ENCODE data around the gene LGI1. TPM values are rescaled to one million over a fixed set of nuclear protein-coding genes. Genes with fewer than 3 reads are reported as not detected.

LGI1 gene
- total RNA-seq, 1 experiment from 2014 or later, result 1.2 TPM

DNA sequence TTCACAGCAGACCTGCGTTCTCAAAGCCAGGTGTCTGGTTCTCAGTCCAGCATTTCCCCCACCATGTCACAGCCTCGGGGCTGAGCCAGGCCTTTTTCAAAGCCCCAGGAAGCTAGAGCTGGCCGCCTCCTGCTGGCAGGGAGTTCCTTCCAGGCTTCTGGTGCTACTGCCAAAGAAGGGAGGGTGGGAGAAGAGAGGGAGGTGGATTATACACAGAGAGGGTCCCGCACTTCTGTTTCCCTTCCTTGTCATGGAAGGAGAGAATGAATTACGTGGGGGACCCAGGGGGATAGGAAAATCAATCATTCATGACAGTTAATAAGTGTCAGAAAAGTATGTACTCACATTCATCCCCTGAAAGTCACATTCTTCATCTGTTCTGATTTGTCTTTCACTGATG is 600 bp upstream of the LGI1 start:
- Histone ChIP-seq H3K79me1 (ENCODE audit: insufficient read depth, low read depth, low read length, poor library complexity, severe bottlenecking) (no peaks in the 10 kb centered on the region), H3K4ac (ENCODE audit: low read depth, low read length) (no peak overlapping the region), H2BK5ac (ENCODE audit: insufficient read length, low read length) (no peak overlapping the region), H3K18ac (ENCODE audit: insufficient read length, low read depth, low read length) (no peak overlapping the region), H3K27ac (ENCODE audit: insufficient read length, low read depth, low read length) (no peak overlapping the region), H4K8ac (replicated peaks; ENCODE audit: insufficient read length, low read depth, low read length) (no peak overlapping the region), H2AFZ (ENCODE audit: low read length) (no peak overlapping the region), H3K4me2 (ENCODE audit: insufficient read depth, insufficient read length, low read length) (no peak overlapping the region), H2AK5ac (ENCODE audit: insufficient read length, low read length) (no peak overlapping the region), H4K91ac (ENCODE audit: insufficient read length, low read depth, low read length) (no peak overlapping the region), H3K4me1 (ENCODE audit: insufficient read depth, low read length) (peaks cover 13% of the 10 kb centered on the region; the same call in 1 of the 2 replicates), H2BK20ac (ENCODE audit: low read depth, low read length, poor library complexity, severe bottlenecking) (no peak overlapping the region), H2BK12ac (ENCODE audit: insufficient read length, low read depth, low read length) (no peak overlapping the region), H3K56ac (ENCODE audit: insufficient read length, low read depth, low read length) (no peak overlapping the region), H3K9me3 (ENCODE audit: control insufficient read depth, low read depth, low read length) (no peaks in the 10 kb centered on the region), H4K20me1 (ENCODE audit: control insufficient read depth, insufficient read depth, insufficient read length) (no peaks in the 10 kb centered on the region), H3K79me2 (ENCODE audit: insufficient read depth, low read length) (no peaks in the 10 kb centered on the region), H2BK120ac (ENCODE audit: low read depth, low read length, poor library complexity, severe bottlenecking) (no peak overlapping the region), H3K27me3 (ENCODE audit: insufficient read depth, low read length) (no peaks in the 10 kb centered on the region), H3K23me2 (ENCODE audit: insufficient read length, low read depth, low read length, poor library complexity, severe bottlenecking) (no peaks in the 10 kb centered on the region), H3K23ac (ENCODE audit: insufficient read length, low read depth, low read length) (no peak overlapping the region), H3K9ac (ENCODE audit: extremely low read depth, insufficient read length, low read length) (no peak overlapping the region), H3K14ac (ENCODE audit: insufficient read depth, low read length) (no peak overlapping the region), H3T11ph (ENCODE audit: low read length) (no peak overlapping the region), H2BK15ac (ENCODE audit: low read depth, low read length) (no peak overlapping the region), H4K5ac (ENCODE audit: insufficient read length, low read depth, low read length) (no peak overlapping the region)
- Mint-ChIP-seq H3K27ac (peak overlapping the region in 1 of 3 experiments; percentile 32; a peak in 1 of 7 replicates), H3K9me3 (no peaks in the 10 kb centered on the region; a peak in 2 of 5 replicates), H3K4me1 (peaks cover 80 to 83% of the 10 kb centered on the region in 2 experiments), H3K27me3 (ENCODE audit: low read depth) (peaks cover 55% of the 10 kb centered on the region), H3K36me3 (ENCODE audit: insufficient read depth in 1 of 3, low read depth in 3 of 3) (no peaks in the 10 kb centered on the region), H3K4me3 (no peak overlapping the region)
- peak; percentile 52 for DNase-seq
- TF ChIP-seq, protein P1, sequence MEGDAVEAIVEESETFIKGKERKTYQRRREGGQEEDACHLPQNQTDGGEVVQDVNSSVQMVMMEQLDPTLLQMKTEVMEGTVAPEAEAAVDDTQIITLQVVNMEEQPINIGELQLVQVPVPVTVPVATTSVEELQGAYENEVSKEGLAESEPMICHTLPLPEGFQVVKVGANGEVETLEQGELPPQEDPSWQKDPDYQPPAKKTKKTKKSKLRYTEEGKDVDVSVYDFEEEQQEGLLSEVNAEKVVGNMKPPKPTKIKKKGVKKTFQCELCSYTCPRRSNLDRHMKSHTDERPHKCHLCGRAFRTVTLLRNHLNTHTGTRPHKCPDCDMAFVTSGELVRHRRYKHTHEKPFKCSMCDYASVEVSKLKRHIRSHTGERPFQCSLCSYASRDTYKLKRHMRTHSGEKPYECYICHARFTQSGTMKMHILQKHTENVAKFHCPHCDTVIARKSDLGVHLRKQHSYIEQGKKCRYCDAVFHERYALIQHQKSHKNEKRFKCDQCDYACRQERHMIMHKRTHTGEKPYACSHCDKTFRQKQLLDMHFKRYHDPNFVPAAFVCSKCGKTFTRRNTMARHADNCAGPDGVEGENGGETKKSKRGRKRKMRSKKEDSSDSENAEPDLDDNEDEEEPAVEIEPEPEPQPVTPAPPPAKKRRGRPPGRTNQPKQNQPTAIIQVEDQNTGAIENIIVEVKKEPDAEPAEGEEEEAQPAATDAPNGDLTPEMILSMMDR (conservative IDR thresholded peaks at IDR 0.05), result peak; percentile 27; the same call in 1 of the 3 replicates
- WGBS (ENCODE audit: extremely low coverage, insufficient read length, low lambda C conversion rate), result no CpG with 5 or more reads among the region's 5 CpGs
